ENCODE results near the gene HOXD4.

HOXD4 gene

DNA sequence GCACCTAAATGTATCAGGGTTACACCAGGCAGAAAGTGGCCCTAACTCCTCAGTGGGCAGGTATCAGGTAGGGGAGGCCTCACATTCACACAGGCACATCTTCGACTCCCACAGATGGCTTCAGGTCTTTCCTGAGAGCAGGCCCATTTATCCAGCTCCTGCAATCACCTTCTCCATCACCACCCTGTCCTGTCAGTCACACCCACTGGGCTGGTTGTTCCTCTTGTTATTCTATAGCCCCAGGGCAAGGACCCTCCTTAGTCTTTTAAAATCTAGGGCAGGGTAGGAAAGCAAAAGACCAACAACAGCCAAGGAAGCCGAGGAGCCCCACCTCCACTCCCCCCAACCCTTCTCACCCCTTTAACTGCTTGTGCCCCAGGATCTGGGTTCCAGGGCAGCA, 9.1 kb upstream of the HOXD4 start:
- no peak for DNase-seq

DNA sequence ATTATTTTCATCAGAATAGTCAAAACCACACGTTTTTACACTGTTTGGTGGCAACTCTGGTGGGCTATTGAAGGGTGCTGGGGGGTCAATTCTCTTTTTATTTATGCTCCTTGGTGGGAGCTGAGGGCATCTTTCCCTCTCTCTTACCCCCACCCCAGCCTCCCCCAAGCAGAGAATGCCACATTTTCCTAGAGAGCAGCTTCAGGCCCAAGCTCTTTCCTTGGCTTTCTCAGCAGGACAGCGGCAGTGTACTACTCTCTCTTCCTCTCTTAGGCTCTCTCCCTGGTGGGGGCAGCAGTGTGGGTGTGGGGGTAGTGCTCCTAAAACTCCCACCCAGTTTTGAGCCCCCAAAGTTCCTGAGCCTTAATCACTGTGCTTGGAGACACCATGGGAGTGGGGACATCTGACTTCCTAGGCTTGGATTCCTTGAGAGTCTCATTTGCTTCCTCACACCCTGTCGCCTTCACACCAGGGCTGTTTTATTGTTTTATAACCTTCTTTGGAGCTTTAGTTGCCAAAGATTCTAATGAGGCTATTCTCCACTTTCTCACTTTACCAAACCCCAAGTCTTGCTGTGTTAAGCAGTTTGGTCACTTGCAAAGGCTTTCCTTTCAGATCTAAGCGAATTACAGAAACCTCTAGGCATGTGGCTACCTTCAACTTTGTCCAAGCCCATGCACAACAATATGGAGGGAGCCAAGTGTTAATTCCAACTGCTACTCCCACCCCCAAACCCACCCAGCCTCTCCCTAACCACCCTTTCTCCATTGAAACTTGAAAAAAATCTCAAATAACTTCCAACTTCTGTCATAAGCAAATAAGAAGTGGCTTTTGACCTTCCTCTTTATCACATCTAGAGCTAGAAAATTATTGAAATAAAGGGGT, 6.0 kb upstream of the HOXD4 start:
- DNase-seq = no peak

DNA sequence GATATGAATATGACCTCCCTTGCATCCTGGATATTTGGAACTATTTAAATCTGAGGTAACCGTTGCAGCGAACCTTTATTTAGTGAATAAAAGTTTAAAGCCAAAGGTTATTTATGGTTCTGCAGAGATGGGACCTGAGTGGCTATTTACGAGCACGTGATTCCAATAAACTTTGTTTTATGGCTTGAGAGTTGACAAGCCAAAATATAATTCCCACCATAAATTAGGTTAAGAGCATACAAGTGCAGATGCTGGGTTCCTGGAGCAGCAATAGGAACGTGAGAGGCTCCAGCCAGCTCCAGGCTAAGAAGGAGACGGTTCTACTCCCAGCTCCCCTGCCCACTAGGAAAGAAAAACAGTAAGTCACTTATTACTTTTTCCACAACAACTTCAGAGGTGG, 5.2 kb upstream of the HOXD4 start:
- no peak for DNase-seq

DNA sequence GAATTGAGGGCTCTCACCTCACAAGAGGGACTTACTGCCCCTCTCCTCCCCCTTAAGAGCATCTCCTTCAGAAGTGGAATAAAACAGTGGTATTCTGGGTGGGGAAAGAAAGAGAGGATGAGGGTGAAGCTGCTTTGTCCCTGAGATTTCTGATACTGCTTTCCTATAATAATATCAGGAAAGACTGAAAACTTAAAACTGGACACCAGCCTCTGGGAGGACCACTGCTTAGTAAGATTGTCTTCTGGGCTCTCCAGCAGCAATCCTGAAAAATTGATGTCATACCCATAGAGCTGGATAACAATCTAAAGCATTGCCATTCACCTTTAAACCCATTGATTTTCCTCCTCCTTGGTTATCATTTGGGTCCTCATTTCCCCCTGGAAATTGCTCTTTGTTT, 4.7 kb upstream of the HOXD4 start:
- DNase-seq = no peak

DNA sequence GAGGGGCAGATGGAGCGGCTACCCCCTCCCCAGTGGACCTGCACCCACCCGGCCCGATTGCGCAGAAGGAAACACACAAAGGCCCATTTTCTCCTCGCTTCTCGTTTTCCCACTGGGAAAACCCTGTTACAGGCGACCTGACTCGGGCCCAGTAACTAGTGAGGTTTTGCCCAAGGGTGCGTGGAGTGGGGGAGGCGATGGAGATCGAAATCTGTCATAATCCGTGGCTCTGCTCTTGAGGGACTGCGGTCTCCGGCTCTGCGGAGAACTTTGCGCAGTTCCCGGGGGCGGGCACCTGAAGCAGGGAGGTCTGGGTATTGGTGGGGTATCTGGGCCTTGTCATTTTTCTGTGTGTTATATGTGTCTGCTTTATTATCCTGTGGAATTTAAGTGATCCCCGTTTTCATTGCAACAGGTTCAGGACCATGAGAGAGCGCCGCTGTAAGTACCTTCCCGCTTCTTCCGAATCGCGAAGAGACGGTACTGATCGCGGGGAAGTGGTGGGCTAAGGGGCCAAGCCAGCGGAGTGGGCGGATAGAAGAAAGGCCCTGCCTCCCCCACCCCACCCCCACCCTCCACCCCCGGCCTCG, 4.0 kb upstream of the HOXD4 start:
- no peak for DNase-seq

DNA sequence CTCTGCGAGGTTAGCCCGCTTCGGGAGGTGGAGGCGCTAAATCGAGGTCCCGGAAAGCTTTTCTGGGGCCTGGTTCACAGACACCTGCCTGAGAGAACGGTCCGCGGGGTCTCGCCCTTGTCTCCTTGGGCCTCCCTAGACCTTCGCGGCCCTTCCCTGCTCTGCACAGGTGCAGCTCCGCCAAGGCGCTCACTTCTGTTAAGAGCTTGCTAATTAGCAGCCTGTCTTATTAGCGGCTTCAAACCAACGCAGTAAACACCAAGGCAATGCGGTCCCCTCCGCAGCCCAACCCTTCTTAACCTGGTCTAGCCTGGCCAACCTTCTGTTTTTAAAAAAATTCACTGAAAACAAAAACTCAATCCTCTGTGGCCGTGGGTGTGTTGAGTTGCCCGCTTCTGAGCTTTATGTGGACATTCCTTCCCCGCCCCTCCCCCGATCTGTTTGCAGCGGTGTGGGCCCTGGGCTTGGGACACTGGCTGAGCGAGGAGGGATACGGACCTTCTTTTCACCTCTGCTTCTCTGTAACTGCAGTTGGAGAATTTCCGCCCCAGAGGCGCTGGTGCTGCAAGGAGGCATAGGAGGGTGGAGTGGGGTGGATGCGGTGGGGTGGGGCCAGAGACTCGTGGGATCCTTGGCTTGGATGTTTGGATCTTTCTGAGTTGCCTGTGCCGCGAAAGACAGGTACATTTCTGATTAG, 3.4 kb upstream of the HOXD4 start:
- DNase-seq = no peak

DNA sequence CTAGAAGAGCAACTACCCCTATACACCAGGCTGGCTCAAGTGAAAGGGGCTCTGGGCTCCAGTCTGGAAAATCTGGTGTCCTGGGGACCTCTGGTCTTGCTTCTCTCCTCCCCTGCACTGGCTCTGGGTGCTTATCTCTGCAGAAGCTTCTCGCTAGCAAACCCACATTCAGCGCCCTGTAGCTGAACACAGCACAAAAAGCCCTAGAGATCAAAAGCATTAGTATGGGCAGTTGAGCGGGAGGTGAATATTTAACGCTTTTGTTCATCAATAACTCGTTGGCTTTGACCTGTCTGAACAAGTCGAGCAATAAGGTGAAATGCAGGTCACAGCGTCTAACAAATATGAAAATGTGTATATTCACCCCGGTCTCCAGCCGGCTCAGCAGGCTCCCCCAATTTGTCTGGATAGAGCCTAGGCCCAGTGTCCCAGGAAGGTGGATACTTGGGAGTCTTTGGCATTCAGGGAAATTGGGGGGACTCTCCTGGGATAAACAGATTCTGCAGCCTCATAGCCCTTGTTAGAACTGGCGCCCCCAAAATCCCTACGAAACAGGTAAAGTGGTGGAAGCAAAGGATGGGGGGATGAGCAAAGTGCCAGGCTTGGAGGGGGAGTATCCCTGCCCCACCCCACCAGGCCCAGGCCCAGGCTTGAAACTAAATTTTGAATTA, 2.5 kb upstream of the HOXD4 start:
- DNase-seq = no peak

DNA sequence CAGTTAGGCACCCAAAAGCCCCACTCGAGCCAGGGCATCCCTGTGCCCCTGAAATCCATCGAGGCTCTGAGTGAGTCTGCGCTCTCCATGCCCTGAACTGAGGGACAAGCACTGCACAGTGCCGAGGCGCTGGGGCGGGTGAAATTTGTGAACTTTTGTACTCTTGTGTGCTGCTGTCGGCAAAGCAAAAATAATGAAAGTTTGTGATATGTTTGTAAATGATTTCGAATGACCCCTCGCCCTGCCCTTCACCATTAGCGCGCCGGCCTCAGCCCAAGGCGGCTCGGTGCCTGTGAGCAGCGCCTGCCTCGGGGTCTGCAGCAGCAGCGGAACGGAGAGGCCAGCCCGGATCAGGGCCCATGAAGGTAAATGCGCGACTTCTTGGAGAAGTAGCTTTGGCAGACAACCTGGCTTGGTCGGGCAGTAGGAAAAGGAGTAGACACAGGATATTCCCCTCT, 1.8 kb upstream of the HOXD4 start:
- no peak for DNase-seq

DNA sequence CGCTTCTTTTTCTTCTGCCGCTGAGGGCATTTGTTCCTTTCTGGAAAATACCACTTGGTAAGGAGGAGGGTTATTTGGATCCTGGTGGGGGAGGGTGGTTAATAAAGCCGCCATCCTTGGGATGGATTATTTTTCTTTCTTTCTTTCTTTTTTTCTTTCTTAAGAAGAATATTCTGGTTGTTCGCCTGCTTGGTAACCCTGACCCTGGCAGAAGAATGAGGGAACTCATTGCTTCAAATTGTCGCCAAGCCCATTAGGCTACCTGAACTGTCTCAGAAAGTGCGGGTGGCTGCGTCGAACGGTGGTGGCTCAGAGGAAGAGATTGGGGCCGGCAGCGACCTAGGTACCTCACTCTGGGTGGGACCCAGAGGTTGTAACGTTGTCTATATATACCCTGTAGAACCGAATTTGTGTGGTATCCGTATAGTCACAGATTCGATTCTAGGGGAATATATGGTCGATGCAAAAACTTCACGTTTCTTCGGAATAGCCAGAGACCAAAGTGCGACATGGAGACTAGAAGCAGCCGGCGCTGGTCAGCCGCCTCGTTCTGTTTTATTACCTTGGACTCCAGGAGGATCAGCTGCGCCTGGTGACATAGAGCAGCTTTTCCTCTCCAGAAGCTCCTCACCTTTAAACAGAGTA, 1.3 kb upstream of the HOXD4 start:
- DNase-seq = no peak

GRCh38 chr2:176150584-176151441, 537 bp upstream of the HOXD4 start:
- no peak for DNase-seq

DNA sequence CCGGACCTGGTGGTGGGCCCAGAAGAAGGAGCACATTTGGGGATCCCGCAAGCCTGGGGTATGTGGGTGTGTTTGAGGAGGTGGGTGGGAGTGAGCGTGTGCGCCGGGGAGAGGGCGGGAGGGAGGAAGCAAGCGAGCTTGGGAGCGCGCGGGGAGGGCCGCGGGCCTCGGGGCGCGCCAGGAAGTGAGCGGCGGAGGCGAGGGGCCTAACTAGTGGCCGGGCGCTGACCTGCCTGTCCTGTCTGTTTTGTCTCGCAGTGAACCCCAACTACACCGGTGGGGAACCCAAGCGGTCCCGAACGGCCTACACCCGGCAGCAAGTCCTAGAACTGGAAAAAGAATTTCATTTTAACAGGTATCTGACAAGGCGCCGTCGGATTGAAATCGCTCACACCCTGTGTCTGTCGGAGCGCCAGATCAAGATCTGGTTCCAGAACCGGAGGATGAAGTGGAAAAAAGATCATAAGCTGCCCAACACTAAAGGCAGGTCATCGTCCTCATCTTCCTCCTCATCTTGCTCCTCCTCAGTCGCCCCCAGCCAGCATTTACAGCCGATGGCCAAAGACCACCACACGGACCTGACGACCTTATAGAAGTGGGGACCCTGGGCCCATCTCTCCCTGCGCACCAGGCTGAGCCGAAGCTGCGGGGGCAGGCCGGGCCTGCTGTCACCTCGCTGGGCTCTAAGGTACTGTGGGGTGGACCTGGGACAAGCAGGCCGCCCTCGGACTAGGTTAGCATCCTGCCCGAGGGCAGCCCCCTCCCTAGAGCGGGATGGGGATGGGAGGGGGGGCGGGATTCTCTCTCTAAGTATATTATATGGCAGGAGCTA, 1.2 kb downstream of the HOXD4 start:
- DNase-seq = no peak

GRCh38 chr2:176154576-176155252, 3.4 kb downstream of the HOXD4 start:
- no peak for DNase-seq

DNA sequence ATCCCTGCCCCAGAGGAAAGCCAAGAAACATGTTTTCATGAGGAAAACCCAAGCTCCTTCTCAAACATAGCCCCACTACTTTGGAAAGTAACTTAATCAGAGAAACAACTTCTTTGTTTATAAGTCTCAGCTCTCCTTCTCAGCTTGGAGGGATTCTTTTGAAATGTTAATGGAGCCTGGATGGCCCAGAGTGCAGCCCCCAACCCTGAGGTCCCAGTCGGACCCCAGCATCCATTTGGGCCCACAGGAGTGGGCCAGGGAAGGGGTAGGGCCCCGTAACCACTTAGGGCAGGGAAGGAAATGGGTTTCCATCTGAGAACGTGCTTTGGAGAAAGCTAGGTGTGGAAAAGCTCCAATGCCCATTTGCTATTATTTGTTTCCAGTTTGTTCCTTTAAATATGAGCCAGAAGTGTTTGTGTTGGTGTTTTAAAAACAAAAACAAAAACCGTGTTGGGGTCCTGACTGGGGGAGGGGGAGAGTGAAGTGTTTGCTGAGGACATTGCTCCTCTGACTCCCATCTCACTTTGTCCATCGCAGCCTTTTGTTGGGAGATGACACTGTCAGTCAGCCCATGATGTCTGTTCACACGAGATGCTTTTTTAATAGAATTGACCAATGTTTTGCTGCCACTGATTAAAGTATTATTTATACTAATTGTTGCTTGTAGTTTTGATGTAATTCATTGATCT, 4.2 kb downstream of the HOXD4 start:
- no peak for DNase-seq

DNA sequence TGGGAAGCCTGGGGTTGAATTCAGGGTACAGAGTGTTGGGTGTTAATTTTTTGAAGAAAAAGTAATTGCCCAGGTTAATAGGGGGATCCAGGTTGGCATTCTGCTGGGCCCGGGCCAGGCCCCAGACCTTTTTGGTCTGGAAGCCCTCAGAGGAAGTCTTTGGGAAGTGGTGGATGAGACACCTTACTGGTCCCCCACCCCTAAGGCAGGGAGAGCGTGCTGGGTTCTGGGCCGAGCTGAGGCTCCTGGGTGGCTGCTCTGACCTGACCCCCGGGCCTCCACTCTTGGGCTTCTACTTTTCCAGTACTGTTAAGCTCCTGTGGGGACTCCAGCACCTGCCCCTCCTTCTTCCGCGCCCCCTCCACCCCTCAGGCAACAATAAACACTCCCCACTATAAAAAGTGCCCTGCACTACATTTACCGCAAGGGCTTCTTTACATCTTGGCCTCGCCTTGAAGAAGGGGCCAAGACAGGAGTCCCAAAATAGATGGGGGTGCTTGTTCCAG, 5.0 kb downstream of the HOXD4 start:
- DNase-seq = no peak

DNA sequence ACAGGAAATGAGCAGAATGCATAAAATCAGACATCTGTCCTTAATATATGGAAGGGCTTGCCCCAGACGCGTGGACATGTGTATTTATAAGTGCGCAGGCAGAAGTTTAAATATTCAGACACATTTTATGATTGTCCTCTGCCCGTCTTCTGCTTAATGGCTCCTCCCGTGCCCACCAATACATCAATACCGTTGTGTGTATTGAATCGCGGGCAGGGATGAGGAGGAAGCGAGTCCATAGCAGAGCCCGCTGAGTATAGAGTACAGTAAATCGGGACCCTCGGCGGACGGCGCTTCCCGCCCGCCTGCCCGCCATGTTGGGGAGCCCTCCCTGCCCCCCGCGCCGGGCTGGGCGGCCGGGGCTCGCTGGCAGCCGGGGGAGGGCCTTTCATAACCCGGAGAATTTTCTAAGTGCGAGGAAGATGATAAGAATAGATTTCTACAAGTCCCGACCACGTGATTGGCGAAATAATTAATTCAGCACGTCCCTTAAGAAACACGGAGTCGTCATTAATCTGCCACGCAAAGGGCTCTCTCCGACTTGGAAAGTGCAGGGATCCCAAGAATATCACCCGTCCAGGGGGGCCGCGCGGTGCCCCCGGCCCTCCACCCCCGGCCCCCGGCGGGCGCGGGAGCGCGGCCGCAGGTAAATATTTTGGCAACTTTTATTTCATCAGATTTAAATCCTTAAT, 5.6 kb downstream of the HOXD4 start, which contains the start of gene HOXD3:
TSS of gene HOXD3 (plus strand) at position 501 of the 692 bp plus-strand sequence. CDS start 11,808 bp downstream, outside the sequence.
- no peak for DNase-seq

- DNase-seq = no peak
Measured at GRCh38 chr2:176157499-176158185, 6.3 kb downstream of the HOXD4 start.

DNA sequence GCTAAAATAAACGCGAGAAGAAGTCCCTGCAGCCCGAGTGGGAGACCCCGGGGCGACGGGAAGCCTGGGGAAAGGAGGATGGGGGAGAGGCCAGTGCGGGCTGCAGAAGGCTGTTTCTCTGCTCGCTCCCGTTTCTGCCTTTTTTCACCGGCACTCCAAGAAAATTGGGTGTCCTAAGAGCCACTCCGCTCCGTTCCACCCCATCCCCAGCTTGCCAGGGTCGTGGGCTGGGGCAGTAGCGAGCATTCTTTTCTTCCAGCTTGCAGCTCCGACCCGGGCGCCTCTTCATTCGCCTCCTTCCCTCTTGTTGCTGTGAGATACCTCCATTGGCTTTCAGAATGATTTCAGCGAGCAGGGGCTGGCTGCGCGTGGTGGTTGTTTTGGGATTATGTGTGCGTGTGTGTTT, 6.8 kb downstream of the HOXD4 start:
- no peak for DNase-seq
